ENCODE data around the gene ZNF175. TPM values are rescaled to one million over a fixed set of nuclear protein-coding genes. Genes with fewer than 3 reads are reported as not detected.

Gene ZNF175
- total RNA-seq, 1 donor from 2014 or later = 15.2 TPM

- H3K36me3 Mint-ChIP-seq = no peaks in the 10 kb centered on the region
- H3K9me3 Mint-ChIP-seq = peaks cover 9% of the 10 kb centered on the region
- peaks cover 5% of the 10 kb centered on the region for H3K27me3 Mint-ChIP-seq (ENCODE audit: low read depth)
- no peak for DNase-seq (ENCODE audit: low spot score in 2 of 2, unreplicated experiment in 2 of 2)
- H3K27ac Mint-ChIP-seq = no peak overlapping the region
- no peak overlapping the region for H3K4me3 Mint-ChIP-seq
- H3K4me1 Mint-ChIP-seq = no peaks in the 10 kb centered on the region
- TF ChIP-seq, protein P1, sequence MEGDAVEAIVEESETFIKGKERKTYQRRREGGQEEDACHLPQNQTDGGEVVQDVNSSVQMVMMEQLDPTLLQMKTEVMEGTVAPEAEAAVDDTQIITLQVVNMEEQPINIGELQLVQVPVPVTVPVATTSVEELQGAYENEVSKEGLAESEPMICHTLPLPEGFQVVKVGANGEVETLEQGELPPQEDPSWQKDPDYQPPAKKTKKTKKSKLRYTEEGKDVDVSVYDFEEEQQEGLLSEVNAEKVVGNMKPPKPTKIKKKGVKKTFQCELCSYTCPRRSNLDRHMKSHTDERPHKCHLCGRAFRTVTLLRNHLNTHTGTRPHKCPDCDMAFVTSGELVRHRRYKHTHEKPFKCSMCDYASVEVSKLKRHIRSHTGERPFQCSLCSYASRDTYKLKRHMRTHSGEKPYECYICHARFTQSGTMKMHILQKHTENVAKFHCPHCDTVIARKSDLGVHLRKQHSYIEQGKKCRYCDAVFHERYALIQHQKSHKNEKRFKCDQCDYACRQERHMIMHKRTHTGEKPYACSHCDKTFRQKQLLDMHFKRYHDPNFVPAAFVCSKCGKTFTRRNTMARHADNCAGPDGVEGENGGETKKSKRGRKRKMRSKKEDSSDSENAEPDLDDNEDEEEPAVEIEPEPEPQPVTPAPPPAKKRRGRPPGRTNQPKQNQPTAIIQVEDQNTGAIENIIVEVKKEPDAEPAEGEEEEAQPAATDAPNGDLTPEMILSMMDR (IDR thresholded peaks at IDR 0.05; ENCODE audit: unreplicated experiment) = no peak
Measured at GRCh38 chr19:51564791-51565190, 6.3 kb upstream of the ZNF175 start.

DNA sequence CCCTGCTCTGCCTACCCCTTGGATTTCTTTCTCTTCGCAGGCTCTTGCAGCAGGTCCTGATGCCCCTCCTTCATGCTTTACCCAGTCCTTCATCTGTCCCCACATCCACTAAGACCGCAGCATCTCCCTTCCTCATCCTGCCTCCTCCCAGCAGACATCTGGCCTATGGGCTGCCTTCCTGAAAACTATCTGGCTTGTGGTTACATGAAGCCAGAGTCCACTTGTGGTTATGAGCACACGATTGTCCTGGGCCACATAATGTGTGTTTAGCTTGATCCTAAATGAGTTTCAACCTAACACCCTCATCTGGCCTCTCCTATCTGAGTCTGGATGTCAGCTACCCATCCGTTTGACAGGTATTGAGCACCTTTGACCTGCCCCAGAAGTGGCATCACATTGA lies 5.5 kb upstream of the ZNF175 start:
- Mint-ChIP-seq H3K27ac (no peak overlapping the region), H3K9me3 (peaks cover 6% of the 10 kb centered on the region), H3K4me1 (no peaks in the 10 kb centered on the region), H3K36me3 (no peaks in the 10 kb centered on the region), H3K4me3 (no peak overlapping the region), H3K27me3 (ENCODE audit: low read depth) (peaks cover 5% of the 10 kb centered on the region)
- TF ChIP-seq, protein P1 (IDR thresholded peaks at IDR 0.05; ENCODE audit: unreplicated experiment) = no peak
- no peak for DNase-seq (ENCODE audit: low spot score in 2 of 2, unreplicated experiment in 2 of 2)

DNA sequence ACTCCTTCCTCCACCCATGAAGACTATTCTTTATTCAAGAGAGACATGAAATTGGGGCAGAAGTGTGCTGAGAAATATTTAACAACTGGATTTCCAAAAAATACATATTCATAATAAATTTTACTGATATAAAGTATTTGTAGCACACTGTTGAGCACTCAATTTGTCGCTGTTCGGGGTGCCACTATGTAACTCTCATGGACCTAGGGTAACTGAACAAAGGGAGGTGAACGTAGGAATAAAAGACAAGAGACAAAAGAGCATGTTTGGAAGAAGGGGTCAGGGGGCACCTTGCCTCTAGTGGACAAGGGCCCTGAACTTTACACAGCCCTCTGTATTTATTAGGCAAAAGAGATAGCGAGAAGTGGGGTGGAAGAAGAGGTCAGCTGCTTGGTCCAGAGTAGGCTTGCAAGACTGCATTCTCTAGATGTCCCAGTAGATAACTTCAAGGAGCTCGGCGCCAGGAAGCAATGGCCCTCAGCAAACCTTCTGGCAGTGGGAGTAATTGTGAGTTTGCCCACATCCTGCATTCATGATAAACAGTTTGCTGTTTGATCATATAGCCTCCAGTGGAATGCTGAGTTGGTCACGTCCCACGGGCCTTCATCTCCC lies 4.5 kb upstream of the ZNF175 start:
- Mint-ChIP-seq H3K27me3 (ENCODE audit: low read depth) (peaks cover 5% of the 10 kb centered on the region), H3K4me1 (peaks cover 2% of the 10 kb centered on the region), H3K27ac (no peak overlapping the region), H3K9me3 (no peaks in the 10 kb centered on the region), H3K4me3 (no peak overlapping the region), H3K36me3 (no peaks in the 10 kb centered on the region)
- TF ChIP-seq, protein P1 (IDR thresholded peaks at IDR 0.05; ENCODE audit: unreplicated experiment) = no peak
- DNase-seq (ENCODE audit: low spot score in 2 of 2, unreplicated experiment in 2 of 2) = no peak

DNA sequence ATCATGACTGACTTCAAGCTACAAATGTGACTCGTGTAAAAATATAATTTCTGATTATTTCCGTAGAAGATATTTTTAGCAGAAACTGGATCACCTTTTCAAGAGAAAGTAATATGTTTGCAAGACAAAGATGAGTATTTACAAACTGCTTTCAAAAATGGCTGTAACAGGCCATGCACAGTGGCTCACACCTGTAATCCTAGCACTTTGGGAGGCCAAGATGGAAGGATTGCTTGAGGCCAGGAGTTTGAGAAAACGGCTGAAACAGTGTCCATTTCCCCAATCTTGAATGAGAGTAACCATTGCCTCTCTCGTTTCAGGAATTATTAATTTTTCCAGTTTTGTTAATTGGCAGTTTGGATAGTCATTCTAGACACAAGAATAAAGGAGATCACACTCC lies 3.5 kb upstream of the ZNF175 start:
- peaks cover 12% of the 10 kb centered on the region for H3K4me1 Mint-ChIP-seq
- no peak overlapping the region for H3K27ac Mint-ChIP-seq
- DNase-seq (ENCODE audit: low spot score in 2 of 2, unreplicated experiment in 2 of 2) = no peak
- no peak overlapping the region for H3K4me3 Mint-ChIP-seq
- no peaks in the 10 kb centered on the region for H3K9me3 Mint-ChIP-seq
- TF ChIP-seq, protein P1 (IDR thresholded peaks at IDR 0.05; ENCODE audit: unreplicated experiment) = no peak
- no peaks in the 10 kb centered on the region for H3K36me3 Mint-ChIP-seq
- peaks cover 5% of the 10 kb centered on the region for H3K27me3 Mint-ChIP-seq (ENCODE audit: low read depth)

- H3K4me1 Mint-ChIP-seq = peaks cover 12% of the 10 kb centered on the region
- H3K4me3 Mint-ChIP-seq = no peak overlapping the region
- TF ChIP-seq, protein P1 (IDR thresholded peaks at IDR 0.05; ENCODE audit: unreplicated experiment) = no peak
- peaks cover 4% of the 10 kb centered on the region for H3K36me3 Mint-ChIP-seq
- peaks cover 5% of the 10 kb centered on the region for H3K27me3 Mint-ChIP-seq (ENCODE audit: low read depth)
- no peaks in the 10 kb centered on the region for H3K9me3 Mint-ChIP-seq
- H3K27ac Mint-ChIP-seq = no peak overlapping the region
- no peak for DNase-seq (ENCODE audit: low spot score in 2 of 2, unreplicated experiment in 2 of 2)
Measured at GRCh38 chr19:51568456-51568855, 2.6 kb upstream of the ZNF175 start.

DNA sequence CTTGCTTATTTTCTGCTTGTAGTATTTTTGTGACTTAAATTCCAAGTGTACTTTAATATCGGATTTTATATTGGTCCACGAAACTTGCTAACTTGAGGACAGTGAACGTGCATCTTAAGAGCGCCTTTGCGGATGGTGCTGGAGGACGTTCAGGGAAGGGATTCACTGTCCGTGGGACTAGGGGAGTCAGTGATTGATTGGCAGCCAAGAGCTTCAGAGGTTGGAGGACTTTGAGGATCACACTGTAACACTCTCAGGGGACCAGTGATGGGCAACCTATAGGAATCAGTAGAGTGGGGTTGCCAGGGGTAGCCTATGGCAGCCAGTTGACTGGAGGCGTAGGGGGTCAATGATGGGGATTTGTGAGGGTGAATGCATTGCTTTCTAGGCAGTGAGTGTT lies 516 bp downstream of the ZNF175 start:
- peak overlapping the region; percentile 91 for H3K27ac Mint-ChIP-seq
- H3K4me3 Mint-ChIP-seq = peak overlapping the region; percentile 89
- TF ChIP-seq, protein P1 (IDR thresholded peaks at IDR 0.05; ENCODE audit: unreplicated experiment) = no peak
- no peak for DNase-seq (ENCODE audit: low spot score in 2 of 2, unreplicated experiment in 2 of 2)
- peaks cover 5% of the 10 kb centered on the region for H3K27me3 Mint-ChIP-seq (ENCODE audit: low read depth)
- peaks cover 11% of the 10 kb centered on the region for H3K36me3 Mint-ChIP-seq
- H3K4me1 Mint-ChIP-seq = peaks cover 12% of the 10 kb centered on the region
- no peaks in the 10 kb centered on the region for H3K9me3 Mint-ChIP-seq

Data from mesothelial cell of epicardium (in vitro differentiated cells).